GM18907 (cell line): ENCODE results near the gene SLITRK2.

Source experiments
- ATAC-seq: cut with Tn5 transposase; IDR thresholded peaks from one replicate; pipeline ENCODE4 v1.9.1; 2021; ENCODE audit warnings: mild to moderate bottlenecking, moderate library complexity; ENCODE audit not compliant: unreplicated experiment

The SLITRK2 gene

GRCh38 chrX:145853181-145853580 lies 35.6 kb downstream of the SLITRK2 start:
- no peak for ATAC-seq

GRCh38 chrX:145856181-145856580 lies 38.6 kb downstream of the SLITRK2 start:
- ATAC-seq, result no peak

GRCh38 chrX:145861818-145862217 lies 44.2 kb downstream of the SLITRK2 start:
- no peak for ATAC-seq

DNA sequence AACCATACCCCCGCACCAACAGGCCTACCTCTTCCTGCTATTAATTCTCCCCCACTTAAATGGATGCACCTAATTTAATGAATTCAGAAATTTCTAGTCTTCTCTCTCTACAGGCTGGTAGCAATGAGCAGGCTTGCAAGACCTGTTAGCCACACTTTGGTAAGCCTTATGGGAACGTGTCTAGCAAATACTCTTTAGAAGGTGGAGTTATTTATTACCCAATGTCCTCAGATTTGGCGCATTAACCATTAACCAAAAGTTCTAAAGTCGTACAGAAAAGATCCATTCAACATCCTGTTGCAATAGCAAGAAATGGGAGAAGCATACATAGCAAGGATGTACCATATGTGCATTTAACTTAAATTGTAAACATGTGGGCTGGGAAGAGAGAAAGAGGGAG lies 47.5 kb downstream of the SLITRK2 start:
- ATAC-seq, result no peak
